Panc1 (cell line): ENCODE results near the gene OR6B2.

Experiments used
- POLR2AphosphoS5 ChIP-seq: IDR thresholded peaks from 2 replicates; pipeline ENCODE4 v1.6.1; 2012; ENCODE audit warnings: mild to moderate bottlenecking, low read depth, low read length, moderate library complexity
- SIN3A ChIP-seq: IDR thresholded peaks from 2 replicates; pipeline ENCODE4 v1.6.1; 2012; ENCODE audit warnings: low read depth, mild to moderate bottlenecking, low read length, moderate library complexity, borderline replicate concordance; ENCODE audit not compliant: insufficient read depth
- TF ChIP-seq, protein P1 (sequence below): fragments of 450-650 bp; IDR thresholded peaks from 2 replicates; pipeline ENCODE4 v1.5.1; 2017; ENCODE audit warnings: mild to moderate bottlenecking
- TF ChIP-seq, protein P2 (sequence below), 2 experiments: IDR thresholded peaks; 2 replicates each; pipeline ENCODE4 v1.6.1; 2011 to 2012; ENCODE audit warnings: low read depth in 2 of 2, control low read depth in 1 of 2, low read length in 1 of 2, mild to moderate bottlenecking in 1 of 2, moderate library complexity in 1 of 2; ENCODE audit not compliant: insufficient read depth in 1 of 2

DNA sequence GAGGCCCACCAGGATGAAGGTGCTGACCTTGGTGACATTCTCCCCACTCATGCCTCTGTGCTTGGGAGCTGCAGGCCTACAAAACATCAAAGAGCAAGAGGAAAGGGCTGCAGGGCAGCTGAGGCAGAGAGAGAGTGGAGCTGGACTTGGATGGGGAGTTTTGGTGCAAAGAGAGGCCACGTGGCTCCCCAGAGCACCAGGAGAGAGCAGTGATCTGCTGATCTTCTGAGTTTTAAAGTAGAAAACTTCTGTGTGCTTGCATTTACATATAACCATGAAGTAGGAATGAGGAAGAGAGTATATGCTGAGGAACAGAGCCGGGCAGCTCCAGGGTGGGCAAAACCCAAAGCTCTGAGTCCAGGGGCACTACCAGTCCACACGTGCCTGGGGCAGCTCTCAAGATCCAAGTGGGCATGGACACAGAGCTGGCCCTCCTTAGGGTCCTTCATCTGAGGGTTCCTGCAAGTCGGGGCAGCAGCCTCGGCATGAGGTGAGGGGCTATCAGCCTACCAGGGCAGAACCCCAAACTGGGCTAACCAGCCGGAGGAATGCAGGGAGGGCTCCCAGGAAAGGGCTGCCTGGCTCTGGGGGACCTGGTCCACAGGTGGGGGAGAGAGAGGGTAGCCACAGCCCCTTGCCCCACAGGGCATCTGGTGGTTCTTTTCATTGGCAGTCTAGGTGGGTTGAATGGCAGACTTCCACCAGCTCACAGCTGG lies at the start of gene OR6B2:
- TF ChIP-seq, protein P1, sequence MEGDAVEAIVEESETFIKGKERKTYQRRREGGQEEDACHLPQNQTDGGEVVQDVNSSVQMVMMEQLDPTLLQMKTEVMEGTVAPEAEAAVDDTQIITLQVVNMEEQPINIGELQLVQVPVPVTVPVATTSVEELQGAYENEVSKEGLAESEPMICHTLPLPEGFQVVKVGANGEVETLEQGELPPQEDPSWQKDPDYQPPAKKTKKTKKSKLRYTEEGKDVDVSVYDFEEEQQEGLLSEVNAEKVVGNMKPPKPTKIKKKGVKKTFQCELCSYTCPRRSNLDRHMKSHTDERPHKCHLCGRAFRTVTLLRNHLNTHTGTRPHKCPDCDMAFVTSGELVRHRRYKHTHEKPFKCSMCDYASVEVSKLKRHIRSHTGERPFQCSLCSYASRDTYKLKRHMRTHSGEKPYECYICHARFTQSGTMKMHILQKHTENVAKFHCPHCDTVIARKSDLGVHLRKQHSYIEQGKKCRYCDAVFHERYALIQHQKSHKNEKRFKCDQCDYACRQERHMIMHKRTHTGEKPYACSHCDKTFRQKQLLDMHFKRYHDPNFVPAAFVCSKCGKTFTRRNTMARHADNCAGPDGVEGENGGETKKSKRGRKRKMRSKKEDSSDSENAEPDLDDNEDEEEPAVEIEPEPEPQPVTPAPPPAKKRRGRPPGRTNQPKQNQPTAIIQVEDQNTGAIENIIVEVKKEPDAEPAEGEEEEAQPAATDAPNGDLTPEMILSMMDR, result no peak
- TF ChIP-seq, protein P2, sequence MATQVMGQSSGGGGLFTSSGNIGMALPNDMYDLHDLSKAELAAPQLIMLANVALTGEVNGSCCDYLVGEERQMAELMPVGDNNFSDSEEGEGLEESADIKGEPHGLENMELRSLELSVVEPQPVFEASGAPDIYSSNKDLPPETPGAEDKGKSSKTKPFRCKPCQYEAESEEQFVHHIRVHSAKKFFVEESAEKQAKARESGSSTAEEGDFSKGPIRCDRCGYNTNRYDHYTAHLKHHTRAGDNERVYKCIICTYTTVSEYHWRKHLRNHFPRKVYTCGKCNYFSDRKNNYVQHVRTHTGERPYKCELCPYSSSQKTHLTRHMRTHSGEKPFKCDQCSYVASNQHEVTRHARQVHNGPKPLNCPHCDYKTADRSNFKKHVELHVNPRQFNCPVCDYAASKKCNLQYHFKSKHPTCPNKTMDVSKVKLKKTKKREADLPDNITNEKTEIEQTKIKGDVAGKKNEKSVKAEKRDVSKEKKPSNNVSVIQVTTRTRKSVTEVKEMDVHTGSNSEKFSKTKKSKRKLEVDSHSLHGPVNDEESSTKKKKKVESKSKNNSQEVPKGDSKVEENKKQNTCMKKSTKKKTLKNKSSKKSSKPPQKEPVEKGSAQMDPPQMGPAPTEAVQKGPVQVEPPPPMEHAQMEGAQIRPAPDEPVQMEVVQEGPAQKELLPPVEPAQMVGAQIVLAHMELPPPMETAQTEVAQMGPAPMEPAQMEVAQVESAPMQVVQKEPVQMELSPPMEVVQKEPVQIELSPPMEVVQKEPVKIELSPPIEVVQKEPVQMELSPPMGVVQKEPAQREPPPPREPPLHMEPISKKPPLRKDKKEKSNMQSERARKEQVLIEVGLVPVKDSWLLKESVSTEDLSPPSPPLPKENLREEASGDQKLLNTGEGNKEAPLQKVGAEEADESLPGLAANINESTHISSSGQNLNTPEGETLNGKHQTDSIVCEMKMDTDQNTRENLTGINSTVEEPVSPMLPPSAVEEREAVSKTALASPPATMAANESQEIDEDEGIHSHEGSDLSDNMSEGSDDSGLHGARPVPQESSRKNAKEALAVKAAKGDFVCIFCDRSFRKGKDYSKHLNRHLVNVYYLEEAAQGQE (IDR thresholded peaks at IDR 0.05; ENCODE audit: insufficient read depth in 1 of 2, low read depth in 2 of 2, low read length in 1 of 2), result no peak
- TF ChIP-seq POLR2AphosphoS5 (no peak), SIN3A (no peak)
